Adrenal gland (tissue), 5 donors: ENCODE results near the gene LCN10.

Experiments used
- POLR2A ChIP-seq, 2 donors: fragments of 450-650 bp; IDR thresholded peaks; one replicate each; pipeline ENCODE4 v1.6.1; 2017; ENCODE audit warnings: antibody characterized with exemption in 2 of 2, mild to moderate bottlenecking in 2 of 2, moderate library complexity in 1 of 2
- TF ChIP-seq, protein P1 (sequence below), 6 experiments: fragments of 450-650 bp in 4 of 6; fragments of 200-600 bp in 2 of 6; sonication (generic) in 1 of 6; IDR thresholded peaks; 1 replicate in 5 of 6; 2 replicates in 1 of 6; pipeline versions ENCODE4 v1.5.1 to v1.8.0; 2016 to 2021; ENCODE audit warnings: antibody characterized with exemption in 6 of 6, mild to moderate bottlenecking in 2 of 6, moderate library complexity in 1 of 6
- donor health status: DM: no; HTN: no; CAD: no.

DNA sequence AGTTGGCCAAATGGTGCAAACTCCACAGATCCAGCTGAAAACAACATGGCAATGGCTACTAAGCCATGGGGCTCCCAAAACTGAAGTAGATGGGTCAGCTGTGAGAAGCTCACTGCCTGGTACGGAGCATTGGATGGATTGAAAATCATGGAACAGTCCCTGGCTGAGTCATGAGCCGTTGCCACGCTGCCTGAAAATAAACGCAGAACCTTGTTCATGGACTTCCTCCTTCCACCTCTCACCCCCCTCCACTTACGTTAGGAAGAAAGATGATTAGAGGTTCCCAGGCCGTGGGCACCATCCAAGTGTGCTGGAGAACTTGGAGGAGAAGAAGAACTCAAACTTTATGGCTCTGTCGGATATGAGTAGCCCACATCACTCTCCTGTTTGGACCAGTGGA, 37.2 kb downstream of the LCN10 start:
- TF ChIP-seq, protein P1, sequence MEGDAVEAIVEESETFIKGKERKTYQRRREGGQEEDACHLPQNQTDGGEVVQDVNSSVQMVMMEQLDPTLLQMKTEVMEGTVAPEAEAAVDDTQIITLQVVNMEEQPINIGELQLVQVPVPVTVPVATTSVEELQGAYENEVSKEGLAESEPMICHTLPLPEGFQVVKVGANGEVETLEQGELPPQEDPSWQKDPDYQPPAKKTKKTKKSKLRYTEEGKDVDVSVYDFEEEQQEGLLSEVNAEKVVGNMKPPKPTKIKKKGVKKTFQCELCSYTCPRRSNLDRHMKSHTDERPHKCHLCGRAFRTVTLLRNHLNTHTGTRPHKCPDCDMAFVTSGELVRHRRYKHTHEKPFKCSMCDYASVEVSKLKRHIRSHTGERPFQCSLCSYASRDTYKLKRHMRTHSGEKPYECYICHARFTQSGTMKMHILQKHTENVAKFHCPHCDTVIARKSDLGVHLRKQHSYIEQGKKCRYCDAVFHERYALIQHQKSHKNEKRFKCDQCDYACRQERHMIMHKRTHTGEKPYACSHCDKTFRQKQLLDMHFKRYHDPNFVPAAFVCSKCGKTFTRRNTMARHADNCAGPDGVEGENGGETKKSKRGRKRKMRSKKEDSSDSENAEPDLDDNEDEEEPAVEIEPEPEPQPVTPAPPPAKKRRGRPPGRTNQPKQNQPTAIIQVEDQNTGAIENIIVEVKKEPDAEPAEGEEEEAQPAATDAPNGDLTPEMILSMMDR (IDR thresholded peaks at IDR 0.05), result no peak
- TF ChIP-seq POLR2A (IDR thresholded peaks at IDR 0.05), result no peak
